Glutamatergic neuron (in vitro differentiated cells): Measurements from ENCODE around the gene RDH13. TPM values are rescaled to one million over a fixed set of nuclear protein-coding genes. Genes with fewer than 3 reads are reported as not detected.

ENCODE experiments used
- DNase-seq: peaks from one replicate; pipeline ENCODE4 v3.0.0; 2022
- H3K27ac Mint-ChIP-seq: one replicate; pipeline ENCODE4 v1.8.0; 2020; ENCODE audit warnings: mild to moderate bottlenecking, mixed read lengths, inconsistent platforms; ENCODE audit not compliant: unreplicated experiment
- H3K27me3 Mint-ChIP-seq: one replicate; pipeline ENCODE4 v1.8.0; 2020; ENCODE audit warnings: mild to moderate bottlenecking, moderate library complexity, mixed read lengths, inconsistent platforms; ENCODE audit not compliant: unreplicated experiment
- H3K36me3 Mint-ChIP-seq: one replicate; pipeline ENCODE4 v1.8.0; 2020; ENCODE audit warnings: mild to moderate bottlenecking, mixed read lengths, inconsistent platforms; ENCODE audit not compliant: unreplicated experiment
- H3K4me1 Mint-ChIP-seq: one replicate; pipeline ENCODE4 v1.8.0; 2020; ENCODE audit warnings: mild to moderate bottlenecking, low read depth, mixed read lengths, inconsistent platforms; ENCODE audit not compliant: unreplicated experiment
- H3K4me3 Mint-ChIP-seq: one replicate; pipeline ENCODE4 v1.8.0; 2020; ENCODE audit warnings: mild to moderate bottlenecking, mixed read lengths, inconsistent platforms; ENCODE audit not compliant: unreplicated experiment
- H3K9me3 Mint-ChIP-seq: one replicate; pipeline ENCODE4 v1.8.0; 2020; ENCODE audit warnings: mild to moderate bottlenecking, moderate library complexity, mixed read lengths, inconsistent platforms; ENCODE audit not compliant: unreplicated experiment
- total RNA-seq: library from RNA; stranded (reverse); fragmentation: NEBNext Ultra II Directional; extraction: Animal tissue kit (Norgen Biotek cat#: 25700); gene quantifications from one replicate; pipeline ENCODE4 v1.2.1, GENCODE V29; 2021; ENCODE audit not compliant: unreplicated experiment
- TF ChIP-seq, protein P1 (sequence below): fragments of 200-600 bp; sonication (generic); IDR thresholded peaks from one replicate; pipeline ENCODE4 v1.5.0; 2021; ENCODE audit not compliant: partially characterized antibody, unreplicated experiment

The RDH13 gene
- total RNA-seq, 1 donor from 2014 or later = 17.9 TPM

GRCh38 chr19:55046975-55047622 lies 15.8 kb downstream of the RDH13 start:
- no peaks in the 10 kb centered on the region for H3K27me3 Mint-ChIP-seq
- H3K36me3 Mint-ChIP-seq = no peaks in the 10 kb centered on the region
- TF ChIP-seq, protein P1, sequence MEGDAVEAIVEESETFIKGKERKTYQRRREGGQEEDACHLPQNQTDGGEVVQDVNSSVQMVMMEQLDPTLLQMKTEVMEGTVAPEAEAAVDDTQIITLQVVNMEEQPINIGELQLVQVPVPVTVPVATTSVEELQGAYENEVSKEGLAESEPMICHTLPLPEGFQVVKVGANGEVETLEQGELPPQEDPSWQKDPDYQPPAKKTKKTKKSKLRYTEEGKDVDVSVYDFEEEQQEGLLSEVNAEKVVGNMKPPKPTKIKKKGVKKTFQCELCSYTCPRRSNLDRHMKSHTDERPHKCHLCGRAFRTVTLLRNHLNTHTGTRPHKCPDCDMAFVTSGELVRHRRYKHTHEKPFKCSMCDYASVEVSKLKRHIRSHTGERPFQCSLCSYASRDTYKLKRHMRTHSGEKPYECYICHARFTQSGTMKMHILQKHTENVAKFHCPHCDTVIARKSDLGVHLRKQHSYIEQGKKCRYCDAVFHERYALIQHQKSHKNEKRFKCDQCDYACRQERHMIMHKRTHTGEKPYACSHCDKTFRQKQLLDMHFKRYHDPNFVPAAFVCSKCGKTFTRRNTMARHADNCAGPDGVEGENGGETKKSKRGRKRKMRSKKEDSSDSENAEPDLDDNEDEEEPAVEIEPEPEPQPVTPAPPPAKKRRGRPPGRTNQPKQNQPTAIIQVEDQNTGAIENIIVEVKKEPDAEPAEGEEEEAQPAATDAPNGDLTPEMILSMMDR = no peak
- H3K4me1 Mint-ChIP-seq = no peaks in the 10 kb centered on the region
- H3K27ac Mint-ChIP-seq = no peak overlapping the region
- H3K4me3 Mint-ChIP-seq = no peak overlapping the region
- DNase-seq = no peak
- peaks cover 6% of the 10 kb centered on the region for H3K9me3 Mint-ChIP-seq

DNA sequence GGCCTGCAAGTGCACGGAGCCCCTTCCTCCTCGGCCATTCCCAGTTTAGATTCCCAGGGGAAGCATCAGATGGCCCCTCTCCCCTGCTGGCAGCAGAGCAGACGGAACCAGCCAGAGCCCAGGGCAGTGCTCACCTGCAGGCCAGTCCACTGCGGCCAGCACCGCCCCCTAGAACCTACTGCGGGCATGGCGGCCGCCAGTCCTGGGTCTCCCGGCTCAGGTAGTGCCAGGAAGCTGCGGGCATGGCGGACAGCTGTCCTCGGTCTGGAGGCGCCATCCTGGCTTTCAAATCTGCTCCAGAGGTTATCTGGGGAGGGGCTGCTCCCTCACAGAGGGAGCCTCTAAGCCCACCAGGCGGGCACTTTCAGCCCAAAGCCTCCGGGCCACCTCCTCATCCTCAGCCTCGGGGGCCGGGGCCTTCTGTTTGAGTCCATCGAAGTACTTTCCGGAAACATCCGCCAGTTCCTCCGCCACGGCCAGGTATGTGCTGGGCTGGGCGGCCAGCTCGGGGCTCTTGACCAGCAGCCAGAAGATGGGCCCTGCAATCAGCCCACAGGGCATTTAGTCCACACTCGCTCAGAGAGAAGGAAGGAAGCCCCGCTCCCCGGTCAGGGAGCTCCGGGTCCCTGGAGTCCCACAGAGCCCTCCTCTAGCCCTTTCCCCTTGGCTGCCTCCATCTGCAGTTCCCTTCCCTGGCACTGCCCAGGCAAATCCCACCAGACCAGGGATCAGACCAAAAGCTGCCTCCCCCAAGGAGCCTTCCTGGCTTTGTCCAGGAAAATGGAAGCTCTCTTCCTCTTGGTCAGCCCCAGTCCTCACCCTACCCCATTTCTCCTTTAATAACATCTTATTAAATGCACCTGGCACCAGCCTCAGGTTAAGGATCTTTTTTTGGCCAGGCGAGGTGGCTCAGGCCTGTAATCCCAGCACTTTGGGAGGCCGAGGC lies 17.9 kb downstream of the RDH13 start:
- TF ChIP-seq, protein P1 = no peak
- no peak overlapping the region for H3K27ac Mint-ChIP-seq
- H3K4me1 Mint-ChIP-seq = no peaks in the 10 kb centered on the region
- H3K36me3 Mint-ChIP-seq = no peaks in the 10 kb centered on the region
- H3K4me3 Mint-ChIP-seq = no peak overlapping the region
- no peaks in the 10 kb centered on the region for H3K27me3 Mint-ChIP-seq
- peaks cover 6% of the 10 kb centered on the region for H3K9me3 Mint-ChIP-seq
- DNase-seq = no peak

DNA sequence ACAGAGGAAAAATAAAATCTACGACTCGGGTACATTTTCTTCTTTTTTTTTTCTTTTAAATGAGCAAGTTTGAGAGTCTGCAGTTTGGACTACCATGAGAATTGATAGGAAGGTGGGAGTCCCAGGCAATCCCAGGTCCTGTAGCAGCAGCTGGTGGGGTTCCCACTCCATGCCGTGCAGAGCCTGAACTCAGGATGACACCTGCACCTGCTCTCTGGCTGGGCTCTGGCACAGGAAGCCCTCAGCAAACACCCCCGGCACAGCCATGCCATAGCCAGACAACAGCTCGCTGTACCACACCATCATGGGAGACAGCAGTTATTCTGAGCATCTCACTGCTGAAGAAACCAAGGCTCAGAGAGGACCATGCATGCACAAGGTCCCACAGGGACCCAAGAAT lies 18.7 kb downstream of the RDH13 start:
- Mint-ChIP-seq H3K4me1 (no peaks in the 10 kb centered on the region), H3K4me3 (no peak overlapping the region), H3K27me3 (peaks cover 2% of the 10 kb centered on the region), H3K9me3 (peaks cover 6% of the 10 kb centered on the region), H3K27ac (no peak overlapping the region), H3K36me3 (peaks cover 4% of the 10 kb centered on the region)
- DNase-seq = no peak
- TF ChIP-seq, protein P1 = no peak

DNA sequence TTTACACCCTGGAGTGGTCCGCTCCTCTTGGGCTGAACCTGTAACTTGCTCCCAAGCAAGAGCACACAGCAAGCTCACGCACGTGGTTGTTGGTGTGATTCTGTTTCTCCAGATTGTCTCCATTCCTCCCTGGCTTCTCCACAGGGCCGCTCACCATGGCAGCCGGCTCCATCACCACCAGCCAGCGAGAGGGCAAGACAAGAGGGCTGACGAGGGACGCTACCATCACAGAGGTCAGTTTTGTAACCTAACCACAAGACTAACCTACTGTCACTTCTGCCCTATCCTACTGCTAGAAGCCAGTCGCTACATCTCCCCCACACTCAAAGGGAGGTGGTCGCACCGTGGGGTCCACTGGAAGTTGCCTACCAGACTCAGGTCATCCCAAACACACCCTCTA lies 20.3 kb downstream of the RDH13 start:
- DNase-seq = no peak
- Mint-ChIP-seq H3K27ac (no peak overlapping the region), H3K4me1 (no peaks in the 10 kb centered on the region), H3K27me3 (peaks cover 2% of the 10 kb centered on the region), H3K36me3 (peaks cover 4% of the 10 kb centered on the region), H3K9me3 (peaks cover 6% of the 10 kb centered on the region), H3K4me3 (no peak overlapping the region)
- TF ChIP-seq, protein P1 = no peak

GRCh38 chr19:55042344-55042678 lies 20.6 kb downstream of the RDH13 start:
- H3K27ac Mint-ChIP-seq = no peak overlapping the region
- peaks cover 4% of the 10 kb centered on the region for H3K36me3 Mint-ChIP-seq

More at GRCh38 chr19:55042344-55042678, 20.6 kb downstream of the RDH13 start:
- H3K4me1 Mint-ChIP-seq = no peaks in the 10 kb centered on the region
- DNase-seq = no peak
- peaks cover 2% of the 10 kb centered on the region for H3K27me3 Mint-ChIP-seq
- TF ChIP-seq, protein P1 = no peak
- no peak overlapping the region for H3K4me3 Mint-ChIP-seq
- H3K9me3 Mint-ChIP-seq = peaks cover 6% of the 10 kb centered on the region
